CD4-positive, alpha-beta T cell treated with Interleukin-15 for 1 hour (primary cell): ENCODE results near the gene C6orf52.
"Not testable (repeated sequence)": the region's sequence is repeated elsewhere in the genome, so short reads cannot be mapped to it uniquely, and the experiment has no call there.

Experiments
- DNase-seq: peaks from one replicate; pipeline ENCODE4 v3.0.0-alpha.2; 2020

C6orf52 gene

GRCh38 chr6:10694302-10695085, at the start of gene C6orf52, which contains the start of gene PAK1IP1:
C6orf52 (minus strand) TSS chr6:10694616; CDS start chr6:10687550, 7,066 bp downstream.
PAK1IP1 (plus strand) TSS chr6:10694972; CDS start chr6:10694986, 14 bp downstream.
- peak; percentile 94 for DNase-seq

GRCh38 chr6:10743515-10743914, 49.1 kb upstream of the C6orf52 start:
- DNase-seq, result no peak

- no peak for DNase-seq
Observed at GRCh38 chr6:10742251-10742650, 47.8 kb upstream of the C6orf52 start.

- DNase-seq, result not testable (repeated sequence)
Observed at GRCh38 chr6:10741643-10742042, 47.2 kb upstream of the C6orf52 start.

GRCh38 chr6:10740061-10740460, 45.6 kb upstream of the C6orf52 start:
- no peak for DNase-seq

- no peak for DNase-seq
Observed at GRCh38 chr6:10736731-10737130, 42.3 kb upstream of the C6orf52 start.

GRCh38 chr6:10733863-10734262, 39.4 kb upstream of the C6orf52 start:
- no peak for DNase-seq

GRCh38 chr6:10733151-10733715, 38.8 kb upstream of the C6orf52 start:
- DNase-seq, result peak; percentile 24

DNA sequence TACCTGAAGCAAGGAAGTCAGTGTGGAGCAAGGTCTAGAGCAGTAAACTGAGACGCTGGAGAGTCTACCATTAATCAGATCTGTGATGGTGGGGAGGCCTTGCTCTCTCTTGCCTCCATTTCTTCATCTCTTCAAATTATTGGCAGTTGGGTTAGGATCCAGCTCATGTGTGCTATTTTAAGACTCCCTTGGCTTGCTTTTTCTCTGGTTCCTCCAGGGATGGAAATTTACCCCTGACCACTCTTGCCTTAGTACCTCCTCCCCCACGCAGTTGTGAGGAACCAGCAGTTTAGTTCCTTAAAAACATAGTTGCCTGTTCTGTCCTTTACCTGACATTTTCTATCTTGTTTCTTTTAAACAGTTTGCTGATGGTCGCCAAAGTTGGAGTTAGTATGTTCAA, 35.8 kb upstream of the C6orf52 start:
- DNase-seq, result no peak

DNA sequence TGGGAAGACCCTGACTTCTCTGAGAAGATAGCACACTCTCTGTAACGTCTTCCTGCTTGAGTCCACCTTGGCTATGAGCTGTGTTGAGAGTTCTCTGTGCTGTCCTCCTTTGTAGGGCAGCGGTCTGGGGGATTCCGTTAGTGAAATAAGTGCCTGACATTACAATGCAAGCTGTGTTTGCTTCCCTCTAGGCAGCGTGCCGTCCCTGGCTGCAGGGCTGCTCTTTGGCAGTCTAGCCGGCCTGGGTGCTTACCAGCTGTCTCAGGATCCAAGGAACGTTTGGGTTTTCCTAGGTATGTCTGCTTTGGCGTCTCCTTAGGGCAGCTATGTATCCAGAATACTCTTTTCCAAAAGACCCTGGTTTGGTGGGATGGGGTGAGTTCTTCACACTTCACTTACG, 31.3 kb upstream of the C6orf52 start:
- no peak for DNase-seq

- DNase-seq, result no peak
Observed at GRCh38 chr6:10725044-10725443, 30.6 kb upstream of the C6orf52 start.

- DNase-seq, result no peak
Observed at GRCh38 chr6:10723567-10723881, 29.1 kb upstream of the C6orf52 start.

- DNase-seq, result peak; percentile 81
Observed at GRCh38 chr6:10722820-10723566, 28.6 kb upstream of the C6orf52 start, which contains the start of gene TMEM14C. TMEM14C (plus strand) TSS chr6:10723070; CDS start chr6:10724614, 1,544 bp downstream.

GRCh38 chr6:10722570-10722819, 28.1 kb upstream of the C6orf52 start:
- no peak for DNase-seq

GRCh38 chr6:10721850-10722569, 27.6 kb upstream of the C6orf52 start:
- no peak for DNase-seq

GRCh38 chr6:10720960-10721849, 26.8 kb upstream of the C6orf52 start:
- DNase-seq, result peak; percentile 19

GRCh38 chr6:10720265-10720959, 26.0 kb upstream of the C6orf52 start:
- DNase-seq, result peak; percentile 50

DNA sequence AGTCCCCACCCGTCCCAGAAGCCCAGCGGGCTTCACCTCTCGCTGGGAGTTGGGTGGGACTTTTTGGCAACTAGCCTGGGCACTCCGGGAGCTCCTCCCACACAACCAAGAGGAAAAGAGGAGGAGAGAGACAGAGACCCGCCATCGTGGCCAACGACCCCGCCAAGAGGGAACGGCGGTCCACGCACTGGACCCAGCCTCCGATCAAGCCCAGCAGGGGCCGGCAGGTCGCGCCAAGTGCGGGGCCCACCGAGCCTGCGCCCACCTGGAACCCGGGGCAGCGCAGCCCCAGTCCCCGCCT, 25.5 kb upstream of the C6orf52 start:
- no peak for DNase-seq

DNA sequence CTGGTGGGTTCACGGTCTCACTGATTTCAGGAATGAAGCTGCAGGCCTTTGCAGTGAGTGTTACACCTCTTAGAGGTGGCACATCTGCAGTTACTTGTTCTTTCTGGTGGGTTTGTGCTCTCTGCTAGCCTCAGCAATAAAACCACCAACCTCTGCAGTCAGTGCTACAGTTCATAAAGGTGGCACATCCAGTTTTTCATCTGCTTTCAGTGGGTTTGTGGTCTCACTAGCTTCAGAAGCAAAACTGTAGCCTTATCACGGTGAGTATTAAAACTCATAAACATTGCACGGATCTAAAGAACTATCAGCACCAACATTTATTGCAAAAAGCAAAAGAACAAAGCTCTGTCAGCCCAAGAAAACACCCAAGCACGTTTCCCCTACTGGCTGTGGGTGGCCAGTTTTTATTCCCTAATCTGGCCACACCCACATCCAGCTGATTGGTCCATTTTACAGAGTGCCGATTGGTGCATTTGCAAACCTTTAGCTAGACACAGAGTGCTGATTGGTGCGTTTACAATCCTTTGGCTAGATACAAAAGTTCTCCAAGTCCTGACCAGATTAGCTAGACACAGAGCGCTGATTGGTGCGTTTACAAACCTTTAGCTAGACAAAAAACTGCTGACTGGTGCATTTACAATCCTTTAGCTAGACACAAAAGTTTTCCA, 25.0 kb upstream of the C6orf52 start:
- DNase-seq, result peak; percentile 57

- no peak for DNase-seq
Observed at GRCh38 chr6:10713962-10714361, 19.5 kb upstream of the C6orf52 start.

- DNase-seq, result no peak
Observed at GRCh38 chr6:10696655-10697054, 2.2 kb upstream of the C6orf52 start.
